H1 (cell line): ENCODE results near the gene MAP3K13. TPM values are rescaled to one million over a fixed set of nuclear protein-coding genes. Genes with fewer than 3 reads are reported as not detected.

Source experiments
- CTCF ChIA-PET: fragments of 300-600 bp; sonication (Branson Sonifier 250); formaldehyde crosslinking; loops from one replicate; lab custom pipeline; 2021; ENCODE audit not compliant: partially characterized antibody; lab: Charles Lee
- POLR2A ChIA-PET: fragments of 300-600 bp; sonication (Branson Sonifier 250); formaldehyde crosslinking; loops from one replicate; lab custom pipeline; 2021; ENCODE audit warnings: inconsistent platforms; ENCODE audit not compliant: partially characterized antibody; lab: Charles Lee
- DNase-seq, 2 experiments: peaks; one replicate each; pipeline versions ENCODE4 v3.0.0 to v3.0.0-alpha.2; 2010 to 2022; ENCODE audit warnings: low spot score in 2 of 2, low read depth in 1 of 2, mixed read lengths in 1 of 2
- FAIRE-seq: peaks from 2 replicates; lab custom pipeline; 2011; peaks lifted over from hg19 to GRCh38; lab: Jason Lieb, UNC
- H2AFZ ChIP-seq: 2 replicates; pipeline ENCODE4 v1.8.1; 2012; ENCODE audit warnings: low read length, inconsistent platforms
- H2AK5ac ChIP-seq: 2 replicates; pipeline ENCODE4 v1.6.1; 2013; ENCODE audit warnings: low read depth, low read length
- H2BK120ac ChIP-seq: replicated peaks from 2 replicates; pipeline ENCODE3; 2013; ENCODE audit warnings: low read depth, low read length, inconsistent platforms
- H2BK12ac ChIP-seq: 2 replicates; pipeline ENCODE4 v1.6.1; 2013; ENCODE audit warnings: low read depth, low read length
- H2BK15ac ChIP-seq: 2 replicates; pipeline ENCODE4 v1.6.1; 2013; ENCODE audit warnings: low read length
- H2BK20ac ChIP-seq: 2 replicates; pipeline ENCODE4 v1.6.1; 2013; ENCODE audit warnings: low read length
- H2BK5ac ChIP-seq: 2 replicates; pipeline ENCODE4 v1.6.1; 2013; ENCODE audit warnings: low read depth, low read length
- H3K14ac ChIP-seq: 2 replicates; pipeline ENCODE4 v1.6.1; 2013; ENCODE audit warnings: inconsistent platforms; ENCODE audit not compliant: insufficient read length
- H3K18ac ChIP-seq: 2 replicates; pipeline ENCODE4 v1.6.1; 2013; ENCODE audit warnings: low read length; ENCODE audit errors: extremely low read depth
- H3K23ac ChIP-seq: 2 replicates; pipeline ENCODE4 v1.6.1; 2013; ENCODE audit warnings: inconsistent platforms; ENCODE audit not compliant: insufficient read length
- H3K23me2 ChIP-seq: 2 replicates; pipeline ENCODE4 v1.6.1; 2013; ENCODE audit warnings: low read depth, low read length
- H3K27ac ChIP-seq: 2 replicates; pipeline ENCODE4 v1.6.1; 2011; ENCODE audit warnings: low read depth, low read length, inconsistent platforms
- H3K27me3 ChIP-seq, 4 experiments: replicated peaks in 1 of 4; 1 replicate in 1 of 4; 2 replicates in 3 of 4; pipeline versions ENCODE4 v1.6.1 to v1.8.1; 2011 to 2013; ENCODE audit warnings: low read length in 3 of 4, mild to moderate bottlenecking in 3 of 4, inconsistent platforms in 2 of 4, mixed read lengths in 2 of 4, moderate library complexity in 1 of 4; ENCODE audit not compliant: control insufficient read depth in 3 of 4, insufficient read depth in 3 of 4; ENCODE audit errors: extremely low read depth in 1 of 4
- H3K36me3 ChIP-seq, 4 experiments: 2 replicates each; pipeline versions ENCODE4 v1.6.1 to v1.8.1; 2011 to 2013; ENCODE audit warnings: mild to moderate bottlenecking in 4 of 4, low read length in 3 of 4, moderate library complexity in 2 of 4, control low read depth in 1 of 4, inconsistent platforms in 1 of 4; ENCODE audit not compliant: insufficient read depth in 4 of 4, control insufficient read depth in 2 of 4
- H3K4ac ChIP-seq: replicated peaks from 2 replicates; pipeline ENCODE3; 2013; ENCODE audit warnings: low read length, low read depth, mixed read lengths, inconsistent platforms; ENCODE audit not compliant: insufficient read length
- H3K4me1 ChIP-seq, 4 experiments: replicated peaks in 1 of 4; 1 replicate in 1 of 4; 2 replicates in 3 of 4; pipeline versions ENCODE4 v1.6.1 to v1.8.1; 2011 to 2013; ENCODE audit warnings: low read length in 3 of 4, inconsistent platforms in 2 of 4, mixed read lengths in 1 of 4; ENCODE audit not compliant: insufficient read depth in 4 of 4, control insufficient read depth in 3 of 4
- H3K4me2 ChIP-seq, 2 experiments: 2 replicates each; pipeline versions ENCODE4 v1.6.1 to v1.8.1; 2011 to 2013; ENCODE audit warnings: low read depth in 2 of 2, low read length in 2 of 2, control low read depth in 1 of 2, inconsistent platforms in 1 of 2, mild to moderate bottlenecking in 1 of 2; ENCODE audit not compliant: insufficient read depth in 1 of 2
- H3K4me3 ChIP-seq, 4 experiments: fragments of 200-600, 300-600 bp in 1 of 4; sonication (generic), shearing (Covaris generic), sonication (Bioruptor Twin) in 1 of 4; 2 replicates each; pipeline versions ENCODE4 v1.5.1 to v1.8.1; 2011 to 2016; ENCODE audit warnings: low read length in 4 of 4, low read depth in 3 of 4, control low read depth in 2 of 4, inconsistent platforms in 2 of 4, mild to moderate bottlenecking in 2 of 4, mixed read lengths in 1 of 4, moderate library complexity in 1 of 4; ENCODE audit not compliant: insufficient read depth in 2 of 4; ENCODE audit errors: extremely low read depth in 1 of 4
- H3K56ac ChIP-seq: replicated peaks from 2 replicates; pipeline ENCODE3; 2013; ENCODE audit warnings: low read depth, mild to moderate bottlenecking, mixed read lengths, low read length, inconsistent platforms; ENCODE audit not compliant: insufficient read length
- H3K79me1 ChIP-seq: 2 replicates; pipeline ENCODE4 v1.6.1; 2013; ENCODE audit warnings: low read depth, low read length, control low read depth
- H3K79me2 ChIP-seq, 2 experiments: 2 replicates each; pipeline versions ENCODE4 v1.6.1 to v1.8.1; 2012 to 2013; ENCODE audit warnings: low read length in 2 of 2, mild to moderate bottlenecking in 2 of 2, inconsistent platforms in 1 of 2; ENCODE audit not compliant: insufficient read depth in 2 of 2, control insufficient read depth in 1 of 2
- H3K9ac ChIP-seq, 4 experiments: replicated peaks in 1 of 4; 1 replicate in 1 of 4; 2 replicates in 3 of 4; pipeline versions ENCODE4 v1.6.1 to v1.8.1; 2011 to 2013; ENCODE audit warnings: low read depth in 3 of 4, low read length in 3 of 4, control low read depth in 2 of 4, mild to moderate bottlenecking in 2 of 4, moderate library complexity in 2 of 4, inconsistent platforms in 1 of 4; ENCODE audit errors: extremely low read depth in 1 of 4
- H3K9me3 ChIP-seq, 2 experiments: 2 replicates each; pipeline versions ENCODE4 v1.6.1 to v1.8.1; 2012 to 2013; ENCODE audit warnings: mild to moderate bottlenecking in 2 of 2, moderate library complexity in 2 of 2, control low read depth in 1 of 2, inconsistent platforms in 1 of 2, low read depth in 1 of 2, low read length in 1 of 2, mixed read lengths in 1 of 2; ENCODE audit not compliant: insufficient read depth in 2 of 2
- H4K20me1 ChIP-seq, 2 experiments: replicated peaks in 1 of 2; 2 replicates each; pipeline versions ENCODE3 to v1.8.1; 2011 to 2013; ENCODE audit warnings: inconsistent platforms in 2 of 2, low read length in 2 of 2, mild to moderate bottlenecking in 1 of 2; ENCODE audit not compliant: insufficient read depth in 2 of 2, control insufficient read depth in 1 of 2
- H4K5ac ChIP-seq: 2 replicates; pipeline ENCODE4 v1.6.1; 2013; ENCODE audit warnings: low read length, low read depth, mixed read lengths, inconsistent platforms; ENCODE audit not compliant: insufficient read length
- H4K8ac ChIP-seq: 2 replicates; pipeline ENCODE4 v1.8.0; 2013; ENCODE audit warnings: mild to moderate bottlenecking, moderate library complexity, low read length, inconsistent platforms; ENCODE audit not compliant: insufficient read depth; ENCODE audit errors: extremely low read depth
- H4K91ac ChIP-seq: replicated peaks from 2 replicates; pipeline ENCODE3; 2013; ENCODE audit warnings: low read length, mixed read lengths, inconsistent platforms; ENCODE audit not compliant: insufficient read length
- BACH1 ChIP-seq: IDR thresholded peaks from 2 replicates; pipeline ENCODE4 v1.6.1; 2012; ENCODE audit warnings: low read length, improper control_type of control experiment
- CREB1 ChIP-seq: IDR thresholded peaks from 2 replicates; pipeline ENCODE4 v1.6.1; 2012; ENCODE audit warnings: inconsistent platforms
- JUND ChIP-seq: IDR thresholded peaks from 2 replicates; pipeline ENCODE4 v1.6.1; 2011; ENCODE audit warnings: mild to moderate bottlenecking, improper control_type of control experiment, low read length
- SP1 ChIP-seq: IDR thresholded peaks from 2 replicates; pipeline ENCODE4 v1.6.1; 2011; ENCODE audit warnings: low read depth, low read length
- SUZ12 ChIP-seq: fragments of 200-600 bp; sonication (generic); IDR thresholded peaks from 2 replicates; pipeline ENCODE4 v1.6.1; 2012; ENCODE audit warnings: mild to moderate bottlenecking, inconsistent platforms, low read length, moderate library complexity, mixed read lengths
- WGBS, 2 experiments: shearing (Covaris generic) in 1 of 2; methylation state at CpG; one replicate each; pipeline versions ENCODE4 v1.1.6 to v1.1.7; 2013 to 2015; ENCODE audit warnings: low lambda C conversion rate in 2 of 2, mixed read lengths in 2 of 2, inconsistent platforms in 1 of 2, low coverage in 1 of 2, missing lambda C conversion rate in 1 of 2; ENCODE audit not compliant: insufficient replicate concordance in 2 of 2, insufficient coverage in 1 of 2, insufficient read length in 1 of 2; ENCODE audit errors: extremely low coverage in 1 of 2, missing lambda C conversion rate in 1 of 2; 5-methylcytosine and 5-hydroxymethylcytosine counted together
- polyA plus RNA-seq, 7 experiments: library from polyadenylated mRNA; depleted of rRNA in 3 of 7; stranded (reverse) in 5 of 7; unstranded in 2 of 7; fragments of >200 nt in 5 of 7; fragments of 200-250 nt in 2 of 7; gene quantifications; 1 replicate in 5 of 7; 2 replicates in 1 of 7; 4 replicates in 1 of 7; pipeline versions ENCODE4 v1.2.1 to v1.2.3, GENCODE V29; 2011 to 2013; ENCODE audit warnings: missing spikeins in 2 of 7, mixed read lengths in 2 of 7
- total RNA-seq: library from RNA; stranded (reverse); fragmentation: NEBNext Ultra II Directional; extraction: Animal tissue kit (Norgen Biotek cat#: 25700); gene quantifications from 2 replicates; pipeline ENCODE4 v1.2.1, GENCODE V29; 2021

Gene MAP3K13
- total and polyA plus RNA-seq, 2 of the 8 experiments (the other 6 are each of a cell fraction or from before 2014, with no cell fraction given): 6.8 to 17.9 TPM

GRCh38 chr3:185403002-185403401 is 40.1 kb downstream of the MAP3K13 start:
- Histone ChIP-seq H2BK120ac (no peak overlapping the region), H4K91ac (no peak overlapping the region), H3K18ac (no peak overlapping the region), H2BK5ac (no peak overlapping the region), H3K27me3 (no peaks in the 10 kb centered on the region), H3K9ac (no peak overlapping the region), H4K8ac (no peak overlapping the region), H2BK20ac (no peak overlapping the region), H3K79me2 (no peaks in the 10 kb centered on the region), H3K23ac (no peak overlapping the region), H2BK12ac (no peak overlapping the region), H3K4me3 (no peak overlapping the region), H3K4ac (no peak overlapping the region), H2BK15ac (no peak overlapping the region), H2AFZ (no peak overlapping the region), H3K4me2 (no peak overlapping the region), H2AK5ac (no peak overlapping the region), H3K56ac (no peak overlapping the region), H3K79me1 (no peaks in the 10 kb centered on the region), H3K14ac (no peak overlapping the region), H3K9me3 (no peaks in the 10 kb centered on the region), H4K5ac (no peak overlapping the region), H4K20me1 (no peaks in the 10 kb centered on the region), H3K27ac (no peak overlapping the region), H3K4me1 (no peaks in the 10 kb centered on the region), H3K36me3 (no peaks in the 10 kb centered on the region), H3K23me2 (no peaks in the 10 kb centered on the region)
- TF ChIP-seq SUZ12: no peak
- no peak for TF ChIP-seq BACH1
- no peak for TF ChIP-seq CREB1
- no peak for TF ChIP-seq SP1
- TF ChIP-seq JUND: no peak
- DNase-seq: no peak
- POLR2A ChIA-PET: no interaction called here
- 90% methylated on average over 3 of the region's 3 CpGs; no CpG with 5 or more reads in 1 of the 2 experiments for WGBS, 2 experiments
- CTCF ChIA-PET: interaction anchor here (1.2 kb wide), 1 partner anchor 48 kb away, joined by 4 read pairs; no protein-coding TSS in a partner anchor
- FAIRE-seq: no peak
